Measurements from ENCODE around the gene JAGN1. TPM values are rescaled to one million over a fixed set of nuclear protein-coding genes. Genes with fewer than 3 reads are reported as not detected.

Gene JAGN1
- total and polyA plus RNA-seq, 2 donors: 24.2 to 37.5 TPM

- H3K4me1 ChIP-seq (ENCODE audit: control insufficient read depth in 2 of 2, insufficient read depth in 2 of 2, low read length in 2 of 2): peaks cover 12 to 26% of the 10 kb centered on the region in 2 donors
- H3K9me3 ChIP-seq (ENCODE audit: control insufficient read depth in 2 of 2, insufficient read depth in 1 of 2, low read length in 1 of 2): no peaks in the 10 kb centered on the region
- DNase-seq (ENCODE audit: low read depth in 6 of 9, low spot score in 9 of 9): peak in 2 of 9 donors; percentile 31 to 51
- WGBS: 36% methylated on average over 19 of the region's 19 CpGs
- H3K4me3 ChIP-seq (ENCODE audit: low read length in 2 of 2): peak within 1 kb of the TSS; percentile 41 to 59
- H3K27me3 ChIP-seq (ENCODE audit: control insufficient read depth in 2 of 2, insufficient read depth in 1 of 2, low read length in 1 of 2): peaks cover 0 to 13% of the 10 kb centered on the region in 2 donors
- H3K27ac ChIP-seq (ENCODE audit: low read depth in 1 of 2, low read length in 1 of 2): peak within 1 kb of the TSS; percentile 56 to 62
- peaks cover 0 to 4% of the 10 kb centered on the region in 2 donors for H3K36me3 ChIP-seq (ENCODE audit: control insufficient read depth in 2 of 2, insufficient read depth in 2 of 2, low read length in 1 of 2)
Measured at GRCh38 chr3:9916734-9917680, 26.6 kb downstream of the JAGN1 start, which contains the start of gene IL17RC. IL17RC (plus strand) TSS chr3:9917098; CDS start chr3:9917316, 218 bp downstream.

GRCh38 chr3:9917820-9918219 lies 27.4 kb downstream of the JAGN1 start:
- Histone ChIP-seq H3K27ac (ENCODE audit: low read depth in 1 of 2, low read length in 1 of 2) (no peak overlapping the region), H3K9me3 (ENCODE audit: control insufficient read depth in 2 of 2, insufficient read depth in 1 of 2, low read length in 1 of 2) (no peaks in the 10 kb centered on the region), H3K36me3 (ENCODE audit: control insufficient read depth in 2 of 2, insufficient read depth in 2 of 2, low read length in 1 of 2) (no peaks in the 10 kb centered on the region), H3K27me3 (ENCODE audit: control insufficient read depth in 2 of 2, insufficient read depth in 1 of 2, low read length in 1 of 2) (peaks cover 0 to 13% of the 10 kb centered on the region in 2 donors), H3K4me1 (ENCODE audit: control insufficient read depth in 2 of 2, insufficient read depth in 2 of 2, low read length in 2 of 2) (peaks cover 12 to 26% of the 10 kb centered on the region in 2 donors), H3K4me3 (ENCODE audit: low read length in 2 of 2) (no peak overlapping the region)
- 92% methylated on average over 10 of the region's 10 CpGs for WGBS
- no peak for DNase-seq (ENCODE audit: low read depth in 6 of 9, low spot score in 9 of 9)

GRCh38 chr3:9918261-9919038 lies 28.0 kb downstream of the JAGN1 start:
- H3K9me3 ChIP-seq (ENCODE audit: control insufficient read depth in 2 of 2, insufficient read depth in 1 of 2, low read length in 1 of 2): no peaks in the 10 kb centered on the region
- H3K36me3 ChIP-seq (ENCODE audit: control insufficient read depth in 2 of 2, insufficient read depth in 2 of 2, low read length in 1 of 2): no peaks in the 10 kb centered on the region
- no peak for DNase-seq (ENCODE audit: low read depth in 6 of 9, low spot score in 9 of 9)
- no peak overlapping the region for H3K4me3 ChIP-seq (ENCODE audit: low read length in 2 of 2)
- peaks cover 0 to 13% of the 10 kb centered on the region in 2 donors for H3K27me3 ChIP-seq (ENCODE audit: control insufficient read depth in 2 of 2, insufficient read depth in 1 of 2, low read length in 1 of 2)
- WGBS: 98% methylated on average over 8 of the region's 8 CpGs
- no peak overlapping the region for H3K27ac ChIP-seq (ENCODE audit: low read depth in 1 of 2, low read length in 1 of 2)
- H3K4me1 ChIP-seq (ENCODE audit: control insufficient read depth in 2 of 2, insufficient read depth in 2 of 2, low read length in 2 of 2): peaks cover 12 to 26% of the 10 kb centered on the region in 2 donors

GRCh38 chr3:9928158-9928557 lies 37.7 kb downstream of the JAGN1 start:
- H3K36me3 ChIP-seq (ENCODE audit: control insufficient read depth in 2 of 2, insufficient read depth in 2 of 2, low read length in 1 of 2): no peaks in the 10 kb centered on the region
- no peak overlapping the region for H3K27ac ChIP-seq (ENCODE audit: low read depth in 1 of 2, low read length in 1 of 2)
- no peaks in the 10 kb centered on the region for H3K9me3 ChIP-seq (ENCODE audit: control insufficient read depth in 2 of 2, insufficient read depth in 1 of 2, low read length in 1 of 2)

DNA sequence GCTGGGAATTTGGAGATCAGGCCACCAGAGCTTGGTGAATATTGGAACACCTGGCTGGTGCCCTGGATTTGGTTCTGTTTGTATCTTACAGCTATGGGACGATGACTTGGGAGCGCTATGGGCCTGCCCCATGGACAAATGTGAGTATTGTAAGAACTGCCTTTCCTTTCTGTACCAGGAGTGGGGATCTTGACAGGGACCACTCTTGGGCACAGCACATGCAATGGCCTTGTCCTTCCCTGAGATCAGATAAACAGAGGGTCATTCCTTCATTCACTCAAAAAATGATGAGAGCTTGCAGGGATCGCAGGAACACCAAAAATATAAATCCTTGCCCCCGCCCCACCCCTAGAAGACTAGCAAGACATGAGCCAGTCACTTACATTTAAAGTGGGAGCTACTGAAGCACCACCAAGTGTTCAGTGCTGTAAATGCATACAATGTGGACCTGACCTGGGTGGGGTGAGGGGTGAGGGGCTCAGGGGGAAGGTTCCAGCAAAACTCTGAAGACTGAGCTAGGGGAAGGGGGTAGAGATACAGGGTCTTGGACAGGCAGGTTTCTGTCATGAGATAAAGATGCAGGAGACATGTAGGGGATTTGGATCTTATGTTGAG lies 40.5 kb downstream of the JAGN1 start:
- Histone ChIP-seq H3K36me3 (ENCODE audit: control insufficient read depth in 2 of 2, insufficient read depth in 2 of 2, low read length in 1 of 2) (peaks cover 0 to 7% of the 10 kb centered on the region in 2 donors), H3K9me3 (ENCODE audit: control insufficient read depth in 2 of 2, insufficient read depth in 1 of 2, low read length in 1 of 2) (no peaks in the 10 kb centered on the region), H3K4me1 (ENCODE audit: control insufficient read depth in 2 of 2, insufficient read depth in 2 of 2, low read length in 2 of 2) (peaks cover 11 to 28% of the 10 kb centered on the region in 2 donors), H3K27ac (ENCODE audit: low read depth in 1 of 2, low read length in 1 of 2) (no peak overlapping the region), H3K27me3 (ENCODE audit: control insufficient read depth in 2 of 2, insufficient read depth in 1 of 2, low read length in 1 of 2) (no peaks in the 10 kb centered on the region), H3K4me3 (ENCODE audit: low read length in 2 of 2) (no peak overlapping the region)
- 96% methylated on average over 4 of the region's 4 CpGs for WGBS
- DNase-seq (ENCODE audit: low read depth in 6 of 9, low spot score in 9 of 9): peak in 1 of 9 donors; percentile 26

More at GRCh38 chr3:9928158-9928557, 37.7 kb downstream of the JAGN1 start:
- no peak for DNase-seq (ENCODE audit: low read depth in 6 of 9, low spot score in 9 of 9)
- 97% methylated on average over 23 of the region's 23 CpGs for WGBS
- Histone ChIP-seq H3K4me1 (ENCODE audit: control insufficient read depth in 2 of 2, insufficient read depth in 2 of 2, low read length in 2 of 2) (peaks cover 3 to 9% of the 10 kb centered on the region in 2 donors), H3K4me3 (ENCODE audit: low read length in 2 of 2) (no peak overlapping the region), H3K27me3 (ENCODE audit: control insufficient read depth in 2 of 2, insufficient read depth in 1 of 2, low read length in 1 of 2) (no peaks in the 10 kb centered on the region)

GRCh38 chr3:9932535-9932842 lies 42.1 kb downstream of the JAGN1 start:
- H3K27ac ChIP-seq (ENCODE audit: low read depth in 1 of 2, low read length in 1 of 2): peak overlapping the region; percentile 97 to 98
- H3K27me3 ChIP-seq (ENCODE audit: control insufficient read depth in 2 of 2, insufficient read depth in 1 of 2, low read length in 1 of 2): no peaks in the 10 kb centered on the region
- H3K4me3 ChIP-seq (ENCODE audit: low read length in 2 of 2): peak overlapping the region; percentile 74 to 81
- 11% methylated on average over 13 of the region's 13 CpGs for whole genome bisulfite sequencing
- DNase-seq (ENCODE audit: low read depth in 6 of 9, low spot score in 9 of 9): no peak
- H3K36me3 ChIP-seq (ENCODE audit: control insufficient read depth in 2 of 2, insufficient read depth in 2 of 2, low read length in 1 of 2): peaks cover 2 to 16% of the 10 kb centered on the region in 2 donors
- peaks cover 11 to 28% of the 10 kb centered on the region in 2 donors for H3K4me1 ChIP-seq (ENCODE audit: control insufficient read depth in 2 of 2, insufficient read depth in 2 of 2, low read length in 2 of 2)
- H3K9me3 ChIP-seq (ENCODE audit: control insufficient read depth in 2 of 2, insufficient read depth in 1 of 2, low read length in 1 of 2): no peaks in the 10 kb centered on the region

DNA sequence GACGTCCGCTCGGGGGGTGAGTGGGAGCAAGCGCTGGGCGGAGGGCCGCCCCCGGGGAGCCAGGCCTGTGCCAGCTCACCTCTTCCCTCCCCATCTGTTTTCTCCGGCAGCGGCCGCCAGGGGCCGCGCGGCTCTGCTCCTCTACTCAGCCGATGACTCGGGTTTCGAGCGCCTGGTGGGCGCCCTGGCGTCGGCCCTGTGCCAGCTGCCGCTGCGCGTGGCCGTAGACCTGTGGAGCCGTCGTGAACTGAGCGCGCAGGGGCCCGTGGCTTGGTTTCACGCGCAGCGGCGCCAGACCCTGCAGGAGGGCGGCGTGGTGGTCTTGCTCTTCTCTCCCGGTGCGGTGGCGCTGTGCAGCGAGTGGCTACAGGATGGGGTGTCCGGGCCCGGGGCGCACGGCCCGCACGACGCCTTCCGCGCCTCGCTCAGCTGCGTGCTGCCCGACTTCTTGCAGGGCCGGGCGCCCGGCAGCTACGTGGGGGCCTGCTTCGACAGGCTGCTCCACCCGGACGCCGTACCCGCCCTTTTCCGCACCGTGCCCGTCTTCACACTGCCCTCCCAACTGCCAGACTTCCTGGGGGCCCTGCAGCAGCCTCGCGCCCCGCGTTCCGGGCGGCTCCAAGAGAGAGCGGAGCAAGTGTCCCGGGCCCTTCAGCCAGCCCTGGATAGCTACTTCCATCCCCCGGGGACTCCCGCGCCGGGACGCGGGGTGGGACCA lies 42.6 kb downstream of the JAGN1 start:
- peak in 8 of 9 donors; percentile 57 to 89 (median 70) for DNase-seq (ENCODE audit: low read depth in 6 of 9, low spot score in 9 of 9)
- H3K27me3 ChIP-seq (ENCODE audit: control insufficient read depth in 2 of 2, insufficient read depth in 1 of 2, low read length in 1 of 2): no peaks in the 10 kb centered on the region
- under 1% methylated on average over 77 of the region's 77 CpGs for whole genome bisulfite sequencing
- H3K4me3 ChIP-seq (ENCODE audit: low read length in 2 of 2): peak overlapping the region; percentile 74 to 81
- H3K27ac ChIP-seq (ENCODE audit: low read depth in 1 of 2, low read length in 1 of 2): peak overlapping the region; percentile 97 to 98
- H3K4me1 ChIP-seq (ENCODE audit: control insufficient read depth in 2 of 2, insufficient read depth in 2 of 2, low read length in 2 of 2): peaks cover 11 to 28% of the 10 kb centered on the region in 2 donors
- H3K9me3 ChIP-seq (ENCODE audit: control insufficient read depth in 2 of 2, insufficient read depth in 1 of 2, low read length in 1 of 2): no peaks in the 10 kb centered on the region
- peaks cover 7 to 21% of the 10 kb centered on the region in 2 donors for H3K36me3 ChIP-seq (ENCODE audit: control insufficient read depth in 2 of 2, insufficient read depth in 2 of 2, low read length in 1 of 2)

DNA sequence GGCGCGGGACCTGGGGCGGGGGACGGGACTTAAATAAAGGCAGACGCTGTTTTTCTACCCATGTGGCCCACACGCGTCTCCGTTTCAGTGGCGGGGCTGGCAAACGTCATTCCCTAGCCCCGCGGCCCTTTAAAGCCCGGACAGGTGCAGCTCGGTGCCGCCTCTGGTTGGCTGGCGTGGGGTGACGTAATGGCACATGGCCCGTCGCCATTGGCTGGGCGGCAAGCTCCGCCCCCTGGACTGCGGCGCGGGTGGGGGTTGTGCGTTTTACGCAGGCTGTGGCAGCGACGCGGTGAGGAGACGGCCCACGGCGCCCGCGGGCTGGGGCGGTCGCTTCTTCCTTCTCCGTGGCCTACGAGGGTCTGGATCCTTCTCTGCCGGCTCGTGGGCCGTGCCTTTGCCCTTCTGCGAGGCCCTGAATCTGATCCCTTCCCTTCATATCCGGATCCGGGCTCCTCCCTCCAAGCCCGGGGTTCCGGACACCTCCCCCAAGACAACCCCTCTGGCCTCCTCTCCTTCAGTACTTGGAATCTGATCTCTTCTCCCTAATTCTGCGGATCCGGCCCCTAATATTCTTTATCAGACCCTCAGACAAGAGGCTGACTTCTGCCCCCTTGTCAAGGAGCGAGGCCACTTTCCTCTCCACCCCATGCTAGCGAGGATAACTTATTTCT lies 43.3 kb downstream of the JAGN1 start, which contains the start of gene CRELD1:
Gene CRELD1 (plus strand): TSS at position 274 of the 674 bp plus-strand sequence. CDS start 605 bp downstream, outside the sequence.
- peak; percentile 83 to 98 (median 92) for DNase-seq (ENCODE audit: low read depth in 6 of 9, low spot score in 9 of 9)
- WGBS: under 1% methylated on average over 50 of the region's 50 CpGs
- peaks cover 7 to 25% of the 10 kb centered on the region in 2 donors for H3K36me3 ChIP-seq (ENCODE audit: control insufficient read depth in 2 of 2, insufficient read depth in 2 of 2, low read length in 1 of 2)
- H3K9me3 ChIP-seq (ENCODE audit: control insufficient read depth in 2 of 2, insufficient read depth in 1 of 2, low read length in 1 of 2): no peaks in the 10 kb centered on the region
- H3K4me3 ChIP-seq (ENCODE audit: low read length in 2 of 2): peak within 1 kb of the TSS; percentile 74 to 81
- H3K4me1 ChIP-seq (ENCODE audit: control insufficient read depth in 2 of 2, insufficient read depth in 2 of 2, low read length in 2 of 2): peaks cover 11 to 28% of the 10 kb centered on the region in 2 donors
- H3K27ac ChIP-seq (ENCODE audit: low read depth in 1 of 2, low read length in 1 of 2): peak within 1 kb of the TSS; percentile 97 to 98
- H3K27me3 ChIP-seq (ENCODE audit: control insufficient read depth in 2 of 2, insufficient read depth in 1 of 2, low read length in 1 of 2): no peaks in the 10 kb centered on the region
